Putamen (tissue), 1 donor: Measurements from ENCODE around the gene TRRAP.
A peak's percentile ranks its signal among the peaks of the same experiment; 100 is the strongest.
"Not testable (repeated sequence)": the region's sequence is repeated elsewhere in the genome, so short reads cannot be mapped to it uniquely, and the experiment has no call there.

Experiments used
- DNase-seq: peaks from one replicate; pipeline ENCODE4 v3.0.0-alpha.2; 2016; ENCODE audit warnings: low spot score

TRRAP gene

GRCh38 chr7:99030457-99030856 lies 152.1 kb downstream of the TRRAP start:
- DNase-seq, result no peak

- DNase-seq, result no peak
Observed at GRCh38 chr7:99030951-99031350, 152.6 kb downstream of the TRRAP start.

GRCh38 chr7:99031496-99031895 lies 153.2 kb downstream of the TRRAP start:
- DNase-seq, result no peak

GRCh38 chr7:99032928-99033327 lies 154.6 kb downstream of the TRRAP start:
- DNase-seq, result no peak

- no peak for DNase-seq
Observed at GRCh38 chr7:99033765-99034164, 155.4 kb downstream of the TRRAP start.

- no peak for DNase-seq
Observed at GRCh38 chr7:99034932-99035722, 156.8 kb downstream of the TRRAP start.

DNA sequence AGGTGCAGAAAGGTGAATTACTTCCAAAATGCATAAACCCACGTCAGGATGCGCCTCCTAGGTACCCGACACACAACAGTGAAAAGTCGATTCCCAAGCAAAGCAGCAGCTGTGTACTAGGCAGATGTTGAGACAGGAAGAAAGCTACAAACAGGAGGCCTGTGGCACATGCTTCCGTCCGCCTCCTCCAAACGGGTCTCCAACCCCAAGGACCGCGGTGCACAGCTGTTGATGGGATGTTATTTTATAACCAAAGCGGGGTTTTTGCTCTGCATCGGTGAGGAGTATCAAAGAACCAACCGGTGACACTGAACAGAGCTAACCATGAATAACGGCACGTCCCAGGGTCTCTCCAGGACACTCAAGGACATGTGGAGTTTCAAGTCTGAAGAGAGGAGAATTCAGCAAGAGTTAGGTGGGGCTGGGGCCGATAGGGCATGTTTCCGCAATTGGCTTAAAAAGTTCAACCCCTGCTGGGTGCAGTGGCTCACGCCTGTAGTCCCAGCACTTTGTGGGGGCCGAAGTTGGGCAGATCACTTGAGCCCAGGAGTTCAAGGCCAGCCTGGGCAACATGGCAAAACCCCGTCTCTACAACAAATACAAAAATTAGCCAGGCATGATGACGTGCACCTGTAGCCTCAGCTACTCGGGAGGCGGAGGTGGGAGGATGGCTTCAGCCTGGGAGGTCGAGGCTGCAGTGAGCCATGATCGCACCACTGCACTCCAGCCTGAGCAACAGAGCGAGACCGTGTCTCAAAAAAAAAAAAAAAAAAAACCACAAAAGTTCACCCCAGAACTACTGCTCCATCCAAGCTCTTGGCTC lies 157.6 kb downstream of the TRRAP start:
- no peak for DNase-seq

DNA sequence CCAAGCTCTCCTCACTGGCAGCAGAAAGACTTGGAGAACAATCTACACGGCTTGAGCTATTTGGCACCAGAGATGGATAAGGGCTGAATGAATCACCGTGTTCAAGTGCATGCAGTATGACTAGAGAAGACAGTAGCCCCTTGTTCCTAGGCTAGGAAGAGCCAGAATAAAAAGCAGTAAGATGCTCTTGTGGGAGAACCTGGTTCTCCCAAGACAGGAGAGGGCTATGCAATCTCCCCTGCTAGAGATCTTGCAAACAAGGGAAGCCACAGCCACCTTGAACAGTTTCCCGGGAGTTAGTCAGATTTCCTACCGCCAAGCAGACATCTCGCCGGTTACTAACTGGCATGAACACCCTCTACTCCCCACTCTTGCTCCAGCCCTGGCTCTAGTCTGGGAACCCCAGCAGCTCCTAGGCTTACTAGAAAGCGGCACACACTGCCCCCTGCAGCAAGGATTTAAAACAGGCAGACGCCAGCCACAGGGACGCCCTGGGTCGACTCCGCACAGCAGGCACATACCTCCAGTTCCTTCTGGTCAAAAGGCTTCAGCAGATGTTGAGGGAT lies 158.3 kb downstream of the TRRAP start:
- DNase-seq, result peak; percentile 70

- no peak for DNase-seq
Observed at GRCh38 chr7:99037327-99037940, 159.1 kb downstream of the TRRAP start.

GRCh38 chr7:99038086-99038855 lies 159.9 kb downstream of the TRRAP start:
- no peak for DNase-seq

GRCh38 chr7:99039384-99039891 lies 161.1 kb downstream of the TRRAP start:
- DNase-seq, result no peak

DNA sequence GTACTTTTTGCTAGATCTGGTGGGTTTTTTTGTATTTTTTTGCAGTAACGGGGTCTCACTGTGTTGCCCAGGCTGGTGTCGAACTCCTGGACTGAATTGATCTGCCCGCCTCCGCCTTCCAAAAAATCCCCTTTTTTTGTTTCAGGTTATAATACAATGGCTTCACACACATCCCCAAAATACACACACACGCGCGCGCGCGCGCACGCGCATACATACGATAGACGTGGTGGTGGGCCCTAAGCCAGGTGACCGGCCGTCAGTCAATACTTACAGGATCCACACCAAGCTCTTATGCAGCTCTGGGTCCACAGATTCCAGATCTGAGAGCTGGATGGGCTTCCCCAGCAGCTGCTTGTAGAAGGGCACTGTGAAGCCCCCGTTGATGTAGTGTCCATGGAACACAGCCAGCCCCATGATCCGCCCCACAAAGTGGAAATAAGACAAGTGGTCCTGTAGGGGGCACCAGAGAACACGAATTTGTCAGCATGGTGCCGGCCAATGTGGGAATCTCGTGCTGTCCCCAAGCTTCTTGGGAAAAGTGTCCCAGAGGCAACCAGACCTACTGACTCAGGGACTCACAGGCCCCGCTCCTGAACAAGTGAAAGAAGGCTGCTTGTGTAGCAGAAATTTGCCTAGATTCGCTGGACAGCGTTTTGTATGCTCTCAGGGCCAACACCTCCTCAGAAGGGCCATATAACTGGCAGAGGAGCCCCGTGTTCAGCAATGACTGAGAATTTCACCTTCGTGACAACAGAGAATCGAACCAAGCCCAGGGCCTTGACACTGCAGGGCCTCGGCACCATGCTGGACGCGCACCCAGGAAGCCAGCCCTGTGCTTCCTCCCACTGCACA lies 162.0 kb downstream of the TRRAP start:
- DNase-seq, result peak; percentile 86

GRCh38 chr7:99041526-99041925 lies 163.2 kb downstream of the TRRAP start:
- no peak for DNase-seq

DNA sequence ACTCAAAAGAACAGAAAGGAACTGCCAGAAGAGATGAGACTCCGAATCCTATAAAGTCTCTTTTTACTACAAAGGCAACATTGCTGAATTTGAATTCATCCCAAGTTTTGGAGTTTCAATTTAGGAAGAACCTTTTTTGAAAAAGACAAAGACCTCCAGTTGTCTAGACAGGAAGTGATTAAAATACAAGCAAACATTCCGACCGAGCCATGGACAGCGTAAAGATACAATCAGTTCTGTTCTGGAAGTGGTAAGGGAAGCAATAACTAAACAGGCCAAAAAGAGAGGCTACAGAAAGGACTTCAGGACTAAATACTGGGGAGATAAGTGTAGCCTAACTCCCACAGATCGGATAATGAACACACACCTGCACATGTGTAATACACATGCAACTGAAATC lies 164.6 kb downstream of the TRRAP start:
- no peak for DNase-seq

DNA sequence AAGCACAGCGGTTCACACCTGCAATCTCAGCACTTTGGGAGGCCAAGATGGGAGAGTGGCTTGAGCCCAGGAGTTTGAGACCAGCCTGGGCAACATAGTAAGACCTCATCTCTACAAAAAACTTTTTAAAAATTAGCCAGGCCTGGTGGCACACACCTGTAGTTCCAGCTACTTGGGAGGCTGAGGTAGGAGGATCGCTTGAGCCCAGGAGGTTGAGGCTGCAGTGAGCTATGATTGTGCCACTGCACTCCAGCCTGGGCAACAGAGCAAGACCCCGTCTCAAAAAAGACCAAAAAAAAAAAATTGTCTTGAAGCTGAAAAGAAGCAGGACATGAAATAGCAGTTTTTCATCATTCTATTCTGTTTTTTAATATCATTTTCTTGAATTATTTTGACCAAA lies 166.5 kb downstream of the TRRAP start:
- not testable (repeated sequence) for DNase-seq

- DNase-seq, result not testable (repeated sequence)
Observed at GRCh38 chr7:99046262-99046661, 167.9 kb downstream of the TRRAP start.

DNA sequence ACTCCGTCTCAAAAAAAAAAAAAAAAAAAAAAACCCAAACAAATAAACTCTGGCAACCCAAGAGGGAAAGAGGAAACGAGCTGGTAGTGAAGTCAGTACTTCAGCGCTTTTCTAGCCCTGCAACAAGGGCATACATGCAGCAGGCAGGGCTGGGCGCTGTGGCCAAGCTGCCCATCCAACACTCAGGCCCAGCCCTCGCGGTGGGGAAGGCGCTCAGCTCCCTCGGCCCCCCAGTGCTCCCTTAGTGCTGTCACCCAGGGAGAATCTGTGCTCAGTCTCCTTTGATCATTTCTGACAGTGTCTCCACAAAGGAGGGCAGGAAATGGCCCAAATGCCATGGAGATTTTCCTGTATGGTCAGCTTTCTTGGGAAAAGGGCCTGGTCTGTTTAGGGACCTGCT lies 168.4 kb downstream of the TRRAP start:
- no peak for DNase-seq

GRCh38 chr7:99047526-99048077 lies 169.3 kb downstream of the TRRAP start:
- DNase-seq, result no peak

- DNase-seq, result no peak
Observed at GRCh38 chr7:99050971-99051370, 172.6 kb downstream of the TRRAP start.

- DNase-seq, result no peak
Observed at GRCh38 chr7:99054781-99055180, 176.4 kb downstream of the TRRAP start.
